Activated CD4-positive, alpha-beta T cell treated with anti-CD3 and anti-CD28 coated beads, Interleukin-2, amount 10 ng/mL, durations not matched to agents 7 days and 5 days (primary cell): ENCODE results near the gene GSE1. TPM values are rescaled to one million over a fixed set of nuclear protein-coding genes. Genes with fewer than 3 reads are reported as not detected.

Experiments
- CTCF ChIA-PET: fragments of 350-600 bp; sonication (Branson Sonifier 250); formaldehyde crosslinking; loops from one replicate; lab custom pipeline; 2021; ENCODE audit warnings: antibody characterized with exemption; lab: Charles Lee
- POLR2A ChIA-PET: fragments of 350-600 bp; sonication (Branson Sonifier 250); formaldehyde crosslinking; loops from one replicate; lab custom pipeline; 2021; ENCODE audit warnings: antibody characterized with exemption; lab: Charles Lee
- DNase-seq: peaks from one replicate; pipeline ENCODE4 v3.0.0-alpha.2; 2020
- H3K27ac Mint-ChIP-seq: one replicate; pipeline ENCODE4 v1.8.0; 2021; ENCODE audit warnings: mild to moderate bottlenecking, moderate library complexity, mixed read lengths
- H3K27me3 Mint-ChIP-seq: one replicate; pipeline ENCODE4 v1.8.0; 2021; ENCODE audit warnings: mixed read lengths
- H3K36me3 Mint-ChIP-seq: one replicate; pipeline ENCODE4 v1.8.0; 2021; ENCODE audit warnings: low read depth, mixed read lengths
- H3K4me1 Mint-ChIP-seq: one replicate; pipeline ENCODE4 v1.8.0; 2021; ENCODE audit warnings: mixed read lengths
- H3K4me3 Mint-ChIP-seq: one replicate; pipeline ENCODE4 v1.8.0; 2021; ENCODE audit warnings: mild to moderate bottlenecking, moderate library complexity, mixed read lengths
- H3K9me3 Mint-ChIP-seq: one replicate; pipeline ENCODE4 v1.8.0; 2021; ENCODE audit warnings: mixed read lengths
- total RNA-seq, 2 experiments: library from RNA; stranded (reverse); gene quantifications; one replicate each; pipeline ENCODE4 v1.2.3, GENCODE V29; 2021

The GSE1 gene
- total RNA-seq, 2 experiments from 2014 or later: 25.7 to 27.3 TPM

- ChIA-PET CTCF (no interaction called here), POLR2A (no interaction called here)
- Mint-ChIP-seq H3K27ac (peak overlapping the region; percentile 91), H3K4me3 (peak overlapping the region; percentile 91), H3K27me3 (peaks cover 6% of the 10 kb centered on the region), H3K4me1 (peaks cover 32% of the 10 kb centered on the region), H3K36me3 (peaks cover 15% of the 10 kb centered on the region), H3K9me3 (no peaks in the 10 kb centered on the region)
- DNase-seq: peak; percentile 47
These were observed 73.9 kb downstream of the GSE1 start for GRCh38 chr16:85686912-85687591.

- Mint-ChIP-seq H3K9me3 (no peaks in the 10 kb centered on the region), H3K27ac (peak overlapping the region; percentile 91), H3K4me3 (peak overlapping the region; percentile 91), H3K4me1 (peaks cover 32% of the 10 kb centered on the region), H3K27me3 (peaks cover 10% of the 10 kb centered on the region), H3K36me3 (peaks cover 15% of the 10 kb centered on the region)
- CTCF ChIA-PET: interaction anchor here (1.0 kb wide), 1 partner anchor 10 kb away, joined by 3 read pairs; no protein-coding TSS in a partner anchor
- POLR2A ChIA-PET: no interaction called here
- DNase-seq: peak; percentile 44
These were observed 74.7 kb downstream of the GSE1 start for GRCh38 chr16:85687651-85688471.

GRCh38 chr16:85688586-85689284 is 75.6 kb downstream of the GSE1 start, which contains the start of gene GINS2:
TSS of gene GINS2 (minus strand) at chr16:85688954. CDS start at chr16:85688898, 56 bp downstream.
- POLR2A ChIA-PET: no interaction called here
- DNase-seq: peak; percentile 93
- peaks cover 10% of the 10 kb centered on the region for H3K27me3 Mint-ChIP-seq
- CTCF ChIA-PET: interaction anchor here (0.6 to 2.6 kb wide), 7 partner anchors 9 to 268 kb away, joined by 3 to 8 read pairs (median 3); no protein-coding TSS in a partner anchor
- H3K9me3 Mint-ChIP-seq: no peaks in the 10 kb centered on the region
- H3K36me3 Mint-ChIP-seq: peaks cover 15% of the 10 kb centered on the region
- peak within 1 kb of the TSS; percentile 91 for H3K4me3 Mint-ChIP-seq
- peaks cover 24% of the 10 kb centered on the region for H3K4me1 Mint-ChIP-seq
- peak within 1 kb of the TSS; percentile 91 for H3K27ac Mint-ChIP-seq

- Mint-ChIP-seq H3K36me3 (peaks cover 13% of the 10 kb centered on the region), H3K27ac (peak overlapping the region; percentile 41), H3K27me3 (peaks cover 10% of the 10 kb centered on the region), H3K4me1 (peaks cover 24% of the 10 kb centered on the region), H3K4me3 (peak overlapping the region; percentile 55), H3K9me3 (no peaks in the 10 kb centered on the region)
- POLR2A ChIA-PET: no interaction called here
- DNase-seq: no peak
- CTCF ChIA-PET: interaction anchor here (0.6 to 2.6 kb wide), 8 partner anchors 8 to 269 kb away, joined by 3 to 8 read pairs (median 4); no protein-coding TSS in a partner anchor
These were observed 76.3 kb downstream of the GSE1 start for GRCh38 chr16:85689285-85689949.

GRCh38 chr16:85689950-85690320 is 76.8 kb downstream of the GSE1 start:
- Mint-ChIP-seq H3K9me3 (no peaks in the 10 kb centered on the region), H3K4me3 (no peak overlapping the region), H3K27me3 (peaks cover 10% of the 10 kb centered on the region), H3K27ac (no peak overlapping the region), H3K36me3 (peaks cover 11% of the 10 kb centered on the region), H3K4me1 (peaks cover 23% of the 10 kb centered on the region)
- no peak for DNase-seq
- POLR2A ChIA-PET: no interaction called here
- CTCF ChIA-PET: interaction anchor here (1.0 to 2.6 kb wide), 8 partner anchors 9 to 269 kb away, joined by 3 to 8 read pairs (median 4); no protein-coding TSS in a partner anchor

- Mint-ChIP-seq H3K9me3 (no peaks in the 10 kb centered on the region), H3K27me3 (peaks cover 10% of the 10 kb centered on the region), H3K27ac (no peak overlapping the region), H3K4me1 (peaks cover 20% of the 10 kb centered on the region), H3K36me3 (peaks cover 11% of the 10 kb centered on the region), H3K4me3 (no peak overlapping the region)
- ChIA-PET CTCF (interaction anchor here (1.0 to 2.6 kb wide), 5 partner anchors 11 to 75 kb away, joined by 3 to 8 read pairs (median 4); no protein-coding TSS in a partner anchor), POLR2A (no interaction called here)
- no peak for DNase-seq
These were observed 77.4 kb downstream of the GSE1 start for GRCh38 chr16:85690469-85691064.

GRCh38 chr16:85695196-85696128 is 82.3 kb downstream of the GSE1 start:
- no peaks in the 10 kb centered on the region for H3K4me1 Mint-ChIP-seq
- H3K27ac Mint-ChIP-seq: no peak overlapping the region
- peaks cover 12% of the 10 kb centered on the region for H3K27me3 Mint-ChIP-seq
- no peak overlapping the region for H3K4me3 Mint-ChIP-seq
- ChIA-PET CTCF (no interaction called here), POLR2A (no interaction called here)
- no peak for DNase-seq
- H3K9me3 Mint-ChIP-seq: no peaks in the 10 kb centered on the region
- no peaks in the 10 kb centered on the region for H3K36me3 Mint-ChIP-seq

GRCh38 chr16:85696781-85697180 is 83.7 kb downstream of the GSE1 start:
- ChIA-PET CTCF (no interaction called here), POLR2A (no interaction called here)
- Mint-ChIP-seq H3K9me3 (no peaks in the 10 kb centered on the region), H3K4me1 (no peaks in the 10 kb centered on the region), H3K27ac (no peak overlapping the region), H3K36me3 (no peaks in the 10 kb centered on the region), H3K27me3 (peaks cover 10% of the 10 kb centered on the region), H3K4me3 (no peak overlapping the region)
- no peak for DNase-seq

- Mint-ChIP-seq H3K9me3 (no peaks in the 10 kb centered on the region), H3K27ac (no peak overlapping the region), H3K4me1 (no peaks in the 10 kb centered on the region), H3K27me3 (peaks cover 8% of the 10 kb centered on the region), H3K4me3 (no peak overlapping the region), H3K36me3 (no peaks in the 10 kb centered on the region)
- ChIA-PET CTCF (interaction anchor here (1.2 kb wide), 1 partner anchor 9 kb away, joined by 3 read pairs; no protein-coding TSS in a partner anchor), POLR2A (no interaction called here)
- no peak for DNase-seq
These were observed 84.3 kb downstream of the GSE1 start for GRCh38 chr16:85697431-85697830.

GRCh38 chr16:85698459-85698891 is 85.4 kb downstream of the GSE1 start:
- Mint-ChIP-seq H3K27me3 (peaks cover 9% of the 10 kb centered on the region), H3K4me3 (no peak overlapping the region), H3K27ac (no peak overlapping the region), H3K9me3 (no peaks in the 10 kb centered on the region), H3K4me1 (no peaks in the 10 kb centered on the region), H3K36me3 (no peaks in the 10 kb centered on the region)
- no peak for DNase-seq
- ChIA-PET CTCF (interaction anchor here (0.6 kb wide), 1 partner anchor 21 kb away, joined by 3 read pairs; no protein-coding TSS in a partner anchor), POLR2A (no interaction called here)
